ENCODE measurements around the gene NXT1. TPM values are rescaled to one million over a fixed set of nuclear protein-coding genes. Genes with fewer than 3 reads are reported as not detected.

Gene NXT1
- total RNA-seq, 1 donor from 2014 or later: 21.2 TPM

- no peak for DNase-seq (ENCODE audit: low spot score, unreplicated experiment)
- no peak overlapping the region for H3K4me3 Mint-ChIP-seq (ENCODE audit: low read depth)
- H3K27ac Mint-ChIP-seq: no peak overlapping the region
- peaks cover 18% of the 10 kb centered on the region for H3K36me3 Mint-ChIP-seq (ENCODE audit: insufficient read depth)
- no peaks in the 10 kb centered on the region for H3K9me3 Mint-ChIP-seq (ENCODE audit: low read depth)
- no peaks in the 10 kb centered on the region for H3K27me3 Mint-ChIP-seq
- no peak for TF ChIP-seq CTCF (IDR thresholded peaks at IDR 0.05; ENCODE audit: unreplicated experiment)
- H3K4me1 Mint-ChIP-seq (ENCODE audit: low read depth): peaks cover 5% of the 10 kb centered on the region
Observed at GRCh38 chr20:23370274-23370673, 19.7 kb downstream of the NXT1 start.

GRCh38 chr20:23370873-23371272 is 20.3 kb downstream of the NXT1 start:
- no peak overlapping the region for H3K27ac Mint-ChIP-seq
- peaks cover 5% of the 10 kb centered on the region for H3K4me1 Mint-ChIP-seq (ENCODE audit: low read depth)
- DNase-seq (ENCODE audit: low spot score, unreplicated experiment): no peak
- no peak overlapping the region for H3K4me3 Mint-ChIP-seq (ENCODE audit: low read depth)
- H3K36me3 Mint-ChIP-seq (ENCODE audit: insufficient read depth): peaks cover 20% of the 10 kb centered on the region
- no peak for TF ChIP-seq CTCF (IDR thresholded peaks at IDR 0.05; ENCODE audit: unreplicated experiment)
- no peaks in the 10 kb centered on the region for H3K27me3 Mint-ChIP-seq
- H3K9me3 Mint-ChIP-seq (ENCODE audit: low read depth): no peaks in the 10 kb centered on the region

- DNase-seq (ENCODE audit: low spot score, unreplicated experiment): no peak
- Mint-ChIP-seq H3K27me3 (no peaks in the 10 kb centered on the region), H3K4me3 (ENCODE audit: low read depth) (no peak overlapping the region), H3K27ac (no peak overlapping the region), H3K4me1 (ENCODE audit: low read depth) (peaks cover 3% of the 10 kb centered on the region), H3K9me3 (ENCODE audit: low read depth) (no peaks in the 10 kb centered on the region), H3K36me3 (ENCODE audit: insufficient read depth) (peaks cover 21% of the 10 kb centered on the region)
- TF ChIP-seq CTCF (IDR thresholded peaks at IDR 0.05; ENCODE audit: unreplicated experiment): no peak
Observed at GRCh38 chr20:23371496-23371895, 20.9 kb downstream of the NXT1 start.

GRCh38 chr20:23374441-23374840 is 23.9 kb downstream of the NXT1 start:
- H3K4me3 Mint-ChIP-seq (ENCODE audit: low read depth): no peak overlapping the region
- no peak overlapping the region for H3K27ac Mint-ChIP-seq
- H3K4me1 Mint-ChIP-seq (ENCODE audit: low read depth): no peaks in the 10 kb centered on the region
- no peak for DNase-seq (ENCODE audit: low spot score, unreplicated experiment)
- no peaks in the 10 kb centered on the region for H3K27me3 Mint-ChIP-seq
- TF ChIP-seq CTCF (IDR thresholded peaks at IDR 0.05; ENCODE audit: unreplicated experiment): no peak
- H3K36me3 Mint-ChIP-seq (ENCODE audit: insufficient read depth): peaks cover 24% of the 10 kb centered on the region
- H3K9me3 Mint-ChIP-seq (ENCODE audit: low read depth): no peaks in the 10 kb centered on the region

- no peak for DNase-seq (ENCODE audit: low spot score, unreplicated experiment)
- Mint-ChIP-seq H3K27me3 (no peaks in the 10 kb centered on the region), H3K4me3 (ENCODE audit: low read depth) (no peak overlapping the region), H3K9me3 (ENCODE audit: low read depth) (no peaks in the 10 kb centered on the region), H3K36me3 (ENCODE audit: insufficient read depth) (peaks cover 18% of the 10 kb centered on the region), H3K4me1 (ENCODE audit: low read depth) (no peaks in the 10 kb centered on the region), H3K27ac (no peak overlapping the region)
- no peak for TF ChIP-seq CTCF (IDR thresholded peaks at IDR 0.05; ENCODE audit: unreplicated experiment)
Observed at GRCh38 chr20:23375827-23376226, 25.2 kb downstream of the NXT1 start.

Data from progenitor cell of endocrine pancreas (in vitro differentiated cells).